Loucy (cell line): ENCODE data around the gene AFF4.

ENCODE experiments used
- H2AFZ ChIP-seq: fragments of 200-600 bp; sonication (generic); 2 replicates; pipeline ENCODE4 v1.6.0; 2016; ENCODE audit warnings: antibody characterized with exemption, mild to moderate bottlenecking, low read length, moderate library complexity
- H3F3A ChIP-seq: fragments of 200-600 bp; 2 replicates; pipeline ENCODE4 v1.6.0; 2016; ENCODE audit warnings: antibody characterized with exemption, low read depth, mild to moderate bottlenecking
- H3K27me3 ChIP-seq: fragments of 200-600 bp; sonication (generic); 2 replicates; pipeline ENCODE4 v1.6.1; 2014; ENCODE audit warnings: low read length, mild to moderate bottlenecking; ENCODE audit not compliant: insufficient read depth, poor library complexity, severe bottlenecking
- H3K36me3 ChIP-seq: fragments of 200-600 bp; sonication (generic); 2 replicates; pipeline ENCODE4 v1.6.1; 2016; ENCODE audit warnings: low read length; ENCODE audit not compliant: insufficient read depth
- H3K4me1 ChIP-seq: fragments of 200-600 bp; sonication (generic); 2 replicates; pipeline ENCODE4 v1.5.1; 2014; ENCODE audit warnings: low read length, mild to moderate bottlenecking; ENCODE audit not compliant: insufficient read depth, poor library complexity, severe bottlenecking
- H3K4me2 ChIP-seq: fragments of 200-600 bp; sonication (generic); 2 replicates; pipeline ENCODE4 v1.6.0; 2014; ENCODE audit warnings: antibody characterized with exemption, low read length, low read depth, mild to moderate bottlenecking; ENCODE audit not compliant: poor library complexity, severe bottlenecking
- H3K4me3 ChIP-seq: fragments of 200-600 bp; sonication (generic); 2 replicates; pipeline ENCODE4 v1.5.1; 2014; ENCODE audit warnings: low read length, mild to moderate bottlenecking, mixed read lengths; ENCODE audit not compliant: poor library complexity, severe bottlenecking
- H3K79me2 ChIP-seq: fragments of 200-600 bp; sonication (generic); 2 replicates; pipeline ENCODE4 v1.6.1; 2014; ENCODE audit warnings: low read length; ENCODE audit not compliant: insufficient read depth
- H3K9ac ChIP-seq: fragments of 200-600 bp; sonication (generic); 2 replicates; pipeline ENCODE4 v1.6.0; 2014; ENCODE audit warnings: mild to moderate bottlenecking, low read depth, low read length, moderate library complexity; ENCODE audit not compliant: poor library complexity, severe bottlenecking
- H3K9me2 ChIP-seq: fragments of 200-600 bp; sonication (generic); replicated peaks from 2 replicates; pipeline ENCODE4 v1.6.1; 2016; ENCODE audit warnings: low read depth, low read length, mixed read lengths
- H3K9me3 ChIP-seq: fragments of 200-600 bp; sonication (generic); 2 replicates; pipeline ENCODE4 v1.6.1; 2014; ENCODE audit warnings: mild to moderate bottlenecking, antibody characterized with exemption, low read length, low read depth; ENCODE audit not compliant: insufficient read depth
- H4K20me1 ChIP-seq: fragments of 200-600 bp; sonication (generic); 2 replicates; pipeline ENCODE4 v1.6.0; 2014; ENCODE audit warnings: antibody characterized with exemption, low read length, mild to moderate bottlenecking; ENCODE audit not compliant: insufficient read depth, poor library complexity, severe bottlenecking
- EZH2phosphoT487 ChIP-seq: fragments of 200-600 bp; IDR thresholded peaks from 2 replicates; pipeline ENCODE4 v1.6.1; 2018; ENCODE audit warnings: antibody characterized with exemption, mild to moderate bottlenecking, moderate library complexity, borderline replicate concordance
- TF ChIP-seq, protein P1 (sequence below): fragments of 200-600 bp; sonication (generic); conservative IDR thresholded peaks from 2 replicates; pipeline ENCODE4 v1.5.1; 2014; ENCODE audit warnings: mild to moderate bottlenecking, antibody characterized with exemption, low read length

The AFF4 gene

DNA sequence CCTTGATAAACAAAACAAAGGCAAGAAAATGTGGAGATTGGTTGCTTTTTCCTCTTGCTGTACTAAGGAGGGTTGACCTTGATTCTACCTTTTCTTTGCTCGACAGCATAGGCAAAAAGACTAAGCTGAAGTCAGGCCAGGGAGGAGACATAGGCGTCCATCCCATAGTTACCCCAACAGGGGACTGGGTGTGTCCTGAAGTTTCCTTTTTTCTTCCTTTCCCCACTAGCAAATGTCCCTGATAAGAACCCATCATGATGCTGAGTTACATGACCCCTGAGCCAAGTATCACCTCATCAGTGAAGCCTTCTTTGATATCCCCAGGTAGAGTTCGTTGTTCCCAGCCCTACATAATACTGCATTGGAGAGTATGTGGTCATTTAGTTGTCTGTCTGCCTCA is 123.1 kb downstream of the AFF4 start:
- Histone ChIP-seq H3K9me2 (no peaks in the 10 kb centered on the region), H2AFZ (no peak overlapping the region), H3K79me2 (no peaks in the 10 kb centered on the region), H3K9ac (no peak overlapping the region), H3K4me3 (no peak overlapping the region), H3K4me1 (no peaks in the 10 kb centered on the region), H3K4me2 (no peak overlapping the region), H3K9me3 (no peaks in the 10 kb centered on the region), H3K27me3 (no peaks in the 10 kb centered on the region), H4K20me1 (no peaks in the 10 kb centered on the region), H3F3A (no peaks in the 10 kb centered on the region), H3K36me3 (no peaks in the 10 kb centered on the region)
- TF ChIP-seq EZH2phosphoT487 = no peak
- TF ChIP-seq, protein P1, sequence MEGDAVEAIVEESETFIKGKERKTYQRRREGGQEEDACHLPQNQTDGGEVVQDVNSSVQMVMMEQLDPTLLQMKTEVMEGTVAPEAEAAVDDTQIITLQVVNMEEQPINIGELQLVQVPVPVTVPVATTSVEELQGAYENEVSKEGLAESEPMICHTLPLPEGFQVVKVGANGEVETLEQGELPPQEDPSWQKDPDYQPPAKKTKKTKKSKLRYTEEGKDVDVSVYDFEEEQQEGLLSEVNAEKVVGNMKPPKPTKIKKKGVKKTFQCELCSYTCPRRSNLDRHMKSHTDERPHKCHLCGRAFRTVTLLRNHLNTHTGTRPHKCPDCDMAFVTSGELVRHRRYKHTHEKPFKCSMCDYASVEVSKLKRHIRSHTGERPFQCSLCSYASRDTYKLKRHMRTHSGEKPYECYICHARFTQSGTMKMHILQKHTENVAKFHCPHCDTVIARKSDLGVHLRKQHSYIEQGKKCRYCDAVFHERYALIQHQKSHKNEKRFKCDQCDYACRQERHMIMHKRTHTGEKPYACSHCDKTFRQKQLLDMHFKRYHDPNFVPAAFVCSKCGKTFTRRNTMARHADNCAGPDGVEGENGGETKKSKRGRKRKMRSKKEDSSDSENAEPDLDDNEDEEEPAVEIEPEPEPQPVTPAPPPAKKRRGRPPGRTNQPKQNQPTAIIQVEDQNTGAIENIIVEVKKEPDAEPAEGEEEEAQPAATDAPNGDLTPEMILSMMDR = no peak

DNA sequence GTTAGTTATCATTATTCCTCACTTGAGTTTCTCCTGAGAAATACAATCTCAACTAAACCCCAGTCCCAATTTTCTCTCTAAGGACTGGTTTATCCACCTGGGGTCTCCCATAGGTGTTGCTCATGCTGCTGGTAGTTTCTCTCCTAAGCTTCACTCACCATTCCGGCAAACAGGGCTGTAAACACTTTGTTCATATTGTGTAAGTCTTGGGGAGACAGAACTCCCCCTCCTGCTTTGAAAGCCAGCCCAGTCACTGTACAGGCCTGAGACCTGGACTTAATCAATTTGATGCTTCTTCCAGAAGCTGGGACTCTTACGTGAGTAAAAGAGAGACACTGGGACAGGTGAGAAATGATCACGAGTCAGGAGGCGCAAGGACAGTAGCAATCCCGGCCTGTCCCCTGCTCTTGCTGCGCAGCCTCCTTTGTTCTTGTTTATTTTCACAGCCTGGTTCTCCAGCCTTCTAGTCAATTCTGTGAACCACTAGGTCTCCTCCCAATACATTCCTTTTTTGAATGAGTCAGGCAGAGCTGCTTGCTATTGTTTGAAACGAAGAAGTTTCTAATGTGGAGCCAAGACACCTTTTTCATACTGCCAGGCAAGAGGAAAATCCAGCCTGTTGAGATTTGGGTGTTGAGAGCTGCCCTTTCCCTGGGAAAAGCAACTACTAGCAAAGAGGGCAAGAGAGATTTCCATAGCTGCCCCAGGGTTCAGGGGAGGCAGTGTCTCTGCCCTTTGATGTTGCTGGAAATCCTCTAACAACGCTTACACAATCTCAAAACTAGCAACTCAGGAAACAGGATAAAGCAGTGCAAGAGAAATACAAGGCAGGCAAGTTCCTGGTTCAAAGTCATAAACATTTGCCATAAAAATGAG is 123.8 kb downstream of the AFF4 start:
- Histone ChIP-seq H3K4me2 (no peak overlapping the region), H3K9me2 (no peaks in the 10 kb centered on the region), H4K20me1 (no peaks in the 10 kb centered on the region), H3K79me2 (no peaks in the 10 kb centered on the region), H3K4me1 (no peaks in the 10 kb centered on the region), H3F3A (no peaks in the 10 kb centered on the region), H3K27me3 (no peaks in the 10 kb centered on the region), H3K9ac (no peak overlapping the region), H2AFZ (no peak overlapping the region), H3K36me3 (no peaks in the 10 kb centered on the region), H3K9me3 (no peaks in the 10 kb centered on the region), H3K4me3 (no peak overlapping the region)
- TF ChIP-seq EZH2phosphoT487 = no peak
- TF ChIP-seq, protein P1 = no peak

DNA sequence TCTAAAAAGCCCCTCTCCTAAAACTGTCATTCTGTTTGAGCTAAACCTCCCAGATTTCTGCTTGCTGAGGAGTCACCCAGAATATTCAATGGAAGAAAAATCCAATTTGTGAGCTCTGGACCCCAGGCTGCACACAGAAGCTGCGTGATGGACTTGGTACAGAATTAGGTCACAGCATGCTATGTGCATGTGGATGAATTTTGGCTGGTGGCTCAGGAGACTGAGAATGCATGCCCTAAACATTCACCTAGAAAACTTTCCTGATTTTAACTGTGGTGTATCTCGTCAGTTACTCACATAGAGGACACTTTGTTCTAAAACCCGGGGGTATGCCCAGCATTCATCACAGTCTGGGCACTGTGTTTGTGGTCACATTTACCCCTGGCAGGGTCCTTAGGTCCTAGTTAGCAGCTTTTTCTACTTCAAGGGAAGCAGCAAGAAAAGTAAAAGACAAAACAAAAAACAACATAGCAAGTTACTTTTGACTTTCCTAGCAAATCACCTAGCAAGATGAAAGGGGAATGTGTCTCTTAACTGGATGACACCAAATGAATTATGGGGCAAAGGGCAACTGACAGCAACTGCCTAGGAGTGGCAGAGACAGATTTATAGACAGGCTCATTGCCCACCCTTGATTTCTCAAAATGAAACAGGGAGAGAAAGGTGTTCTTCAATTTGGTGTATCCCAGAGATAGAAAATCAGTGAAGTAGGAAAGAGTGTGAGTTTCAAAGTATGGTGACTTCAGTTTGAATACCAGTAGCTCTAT is 124.7 kb downstream of the AFF4 start:
- TF ChIP-seq EZH2phosphoT487 = no peak
- TF ChIP-seq, protein P1 = no peak
- Histone ChIP-seq H2AFZ (no peak overlapping the region), H3K79me2 (no peaks in the 10 kb centered on the region), H3K4me2 (no peak overlapping the region), H3K36me3 (no peaks in the 10 kb centered on the region), H3K27me3 (no peaks in the 10 kb centered on the region), H4K20me1 (no peaks in the 10 kb centered on the region), H3K9me2 (no peaks in the 10 kb centered on the region), H3K4me3 (no peak overlapping the region), H3F3A (no peaks in the 10 kb centered on the region), H3K4me1 (no peaks in the 10 kb centered on the region), H3K9ac (no peak overlapping the region), H3K9me3 (no peaks in the 10 kb centered on the region)
